Ovary (tissue), 3 donors: ENCODE measurements around the gene METTL23.

Experiments
- POLR2A ChIP-seq: fragments of 450-650 bp; IDR thresholded peaks from one replicate; pipeline ENCODE4 v1.6.1; 2017; ENCODE audit warnings: antibody characterized with exemption, mild to moderate bottlenecking, moderate library complexity
- TF ChIP-seq, protein P1 (sequence below), 3 donors: fragments of 450-650 bp in 2 of 3; fragments of 200-600 bp in 1 of 3; IDR thresholded peaks; one replicate each; pipeline versions ENCODE4 v1.5.1 to v1.8.0; 2016 to 2022; ENCODE audit warnings: antibody characterized with exemption in 3 of 3, mild to moderate bottlenecking in 1 of 3
- donor health status: DM: no; HTN: no; CAD: no.

GRCh38 chr17:76748657-76749056 is 22.0 kb downstream of the METTL23 start:
- TF ChIP-seq, protein P1, sequence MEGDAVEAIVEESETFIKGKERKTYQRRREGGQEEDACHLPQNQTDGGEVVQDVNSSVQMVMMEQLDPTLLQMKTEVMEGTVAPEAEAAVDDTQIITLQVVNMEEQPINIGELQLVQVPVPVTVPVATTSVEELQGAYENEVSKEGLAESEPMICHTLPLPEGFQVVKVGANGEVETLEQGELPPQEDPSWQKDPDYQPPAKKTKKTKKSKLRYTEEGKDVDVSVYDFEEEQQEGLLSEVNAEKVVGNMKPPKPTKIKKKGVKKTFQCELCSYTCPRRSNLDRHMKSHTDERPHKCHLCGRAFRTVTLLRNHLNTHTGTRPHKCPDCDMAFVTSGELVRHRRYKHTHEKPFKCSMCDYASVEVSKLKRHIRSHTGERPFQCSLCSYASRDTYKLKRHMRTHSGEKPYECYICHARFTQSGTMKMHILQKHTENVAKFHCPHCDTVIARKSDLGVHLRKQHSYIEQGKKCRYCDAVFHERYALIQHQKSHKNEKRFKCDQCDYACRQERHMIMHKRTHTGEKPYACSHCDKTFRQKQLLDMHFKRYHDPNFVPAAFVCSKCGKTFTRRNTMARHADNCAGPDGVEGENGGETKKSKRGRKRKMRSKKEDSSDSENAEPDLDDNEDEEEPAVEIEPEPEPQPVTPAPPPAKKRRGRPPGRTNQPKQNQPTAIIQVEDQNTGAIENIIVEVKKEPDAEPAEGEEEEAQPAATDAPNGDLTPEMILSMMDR (IDR thresholded peaks at IDR 0.05): no peak
- no peak for TF ChIP-seq POLR2A
